IgD-negative memory B cell (primary cell): Measurements from ENCODE around the gene SPOCD1. TPM values are rescaled to one million over a fixed set of nuclear protein-coding genes. Genes with fewer than 3 reads are reported as not detected.

Experiments
- H3K27ac Mint-ChIP-seq, 3 donors: one replicate each; pipeline ENCODE4 v1.8.0; 2020 to 2022; ENCODE audit warnings: mild to moderate bottlenecking in 3 of 3, mixed read lengths in 3 of 3, moderate library complexity in 1 of 3
- H3K27me3 Mint-ChIP-seq: one replicate; pipeline ENCODE4 v1.8.0; 2021; ENCODE audit warnings: mixed read lengths
- H3K36me3 Mint-ChIP-seq: one replicate; pipeline ENCODE4 v1.8.0; 2020; ENCODE audit warnings: mild to moderate bottlenecking, mixed read lengths
- H3K4me1 Mint-ChIP-seq, 3 donors: one replicate each; pipeline ENCODE4 v1.8.0; 2020 to 2022; ENCODE audit warnings: mixed read lengths in 3 of 3, mild to moderate bottlenecking in 1 of 3
- H3K4me3 Mint-ChIP-seq, 4 donors: one replicate each; pipeline ENCODE4 v1.8.0; 2020 to 2022; ENCODE audit warnings: mild to moderate bottlenecking in 4 of 4, mixed read lengths in 4 of 4, moderate library complexity in 3 of 4
- H3K9me3 Mint-ChIP-seq, 3 donors: one replicate each; pipeline ENCODE4 v1.8.0; 2020 to 2021; ENCODE audit warnings: mixed read lengths in 3 of 3, mild to moderate bottlenecking in 1 of 3
- polyA plus RNA-seq: library from polyadenylated mRNA; unstranded; fragments of 300-500 nt; fragmentation: Illumina TruSeq; gene quantifications from one replicate; pipeline ENCODE4 v1.2.3, GENCODE V29; 2021

The SPOCD1 gene
- polyA plus RNA-seq, 1 donor from 2014 or later: not detected

DNA sequence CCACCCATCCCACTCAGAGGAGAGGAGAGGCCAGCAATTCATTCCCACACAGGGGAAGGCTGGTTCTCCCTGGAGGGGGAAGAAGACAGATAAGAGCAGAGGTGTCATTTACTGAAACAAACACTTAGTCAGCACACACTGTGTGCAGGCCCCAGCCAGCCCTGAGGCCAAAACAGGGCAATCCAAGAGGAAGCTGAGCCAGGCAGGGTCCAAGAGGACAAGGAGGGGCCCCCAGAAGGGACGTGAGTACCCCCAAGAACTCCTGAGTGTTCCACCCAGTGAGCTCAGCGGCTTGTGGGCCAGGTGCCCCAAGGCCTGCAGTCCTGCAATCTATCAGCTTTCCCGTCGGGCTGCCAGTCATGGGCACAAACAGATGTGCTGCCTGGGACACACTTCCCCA lies 67.5 kb downstream of the SPOCD1 start:
- Mint-ChIP-seq H3K36me3 (peaks cover 3% of the 10 kb centered on the region), H3K27me3 (peaks cover 4% of the 10 kb centered on the region), H3K4me3 (peak overlapping the region in 1 of 4 donors; percentile 9), H3K9me3 (no peaks in the 10 kb centered on the region), H3K27ac (no peak overlapping the region), H3K4me1 (peaks cover 35 to 52% (median 44%) of the 10 kb centered on the region in 3 donors)

GRCh38 chr1:31747304-31747703 lies 68.5 kb downstream of the SPOCD1 start:
- Mint-ChIP-seq H3K27me3 (peaks cover 4% of the 10 kb centered on the region), H3K9me3 (no peaks in the 10 kb centered on the region), H3K4me1 (peaks cover 37 to 54% (median 44%) of the 10 kb centered on the region in 3 donors), H3K36me3 (no peaks in the 10 kb centered on the region), H3K4me3 (peak overlapping the region in 2 of 4 donors; percentile 47 to 54), H3K27ac (peak overlapping the region in 1 of 3 donors; percentile 21)

DNA sequence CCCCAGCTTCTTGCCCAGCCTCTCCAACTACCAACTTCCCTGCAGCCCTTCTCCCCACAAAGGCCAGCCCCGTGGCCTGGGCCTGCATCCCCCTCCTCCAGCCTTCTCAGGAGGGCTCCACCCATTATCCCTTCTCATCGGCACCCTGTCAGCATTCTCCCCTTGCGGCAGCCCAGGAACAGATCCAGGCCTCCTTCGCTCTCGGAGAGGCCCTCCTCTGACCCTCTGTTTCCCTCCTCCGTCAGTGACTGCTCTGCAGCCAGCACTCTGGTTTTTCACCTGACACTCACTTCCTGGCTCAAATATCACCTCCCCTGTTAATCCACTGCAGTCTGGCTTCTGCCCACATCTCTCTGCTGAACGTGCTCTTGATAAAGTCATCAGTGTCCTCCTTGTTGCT lies 69.1 kb downstream of the SPOCD1 start:
- Mint-ChIP-seq H3K4me3 (peak overlapping the region in 2 of 4 donors; percentile 60 to 82), H3K27ac (peak overlapping the region in 2 of 3 donors; percentile 21 to 36), H3K36me3 (no peaks in the 10 kb centered on the region), H3K4me1 (peaks cover 36 to 50% (median 41%) of the 10 kb centered on the region in 3 donors), H3K27me3 (peaks cover 4% of the 10 kb centered on the region), H3K9me3 (no peaks in the 10 kb centered on the region)

GRCh38 chr1:31745946-31746670 lies 69.7 kb downstream of the SPOCD1 start:
- Mint-ChIP-seq H3K4me3 (peak overlapping the region in 2 of 4 donors; percentile 57 to 93), H3K27ac (peak overlapping the region; percentile 36 to 81 (median 76)), H3K27me3 (peaks cover 4% of the 10 kb centered on the region), H3K9me3 (no peaks in the 10 kb centered on the region), H3K36me3 (no peaks in the 10 kb centered on the region), H3K4me1 (peaks cover 32 to 46% (median 36%) of the 10 kb centered on the region in 3 donors)

DNA sequence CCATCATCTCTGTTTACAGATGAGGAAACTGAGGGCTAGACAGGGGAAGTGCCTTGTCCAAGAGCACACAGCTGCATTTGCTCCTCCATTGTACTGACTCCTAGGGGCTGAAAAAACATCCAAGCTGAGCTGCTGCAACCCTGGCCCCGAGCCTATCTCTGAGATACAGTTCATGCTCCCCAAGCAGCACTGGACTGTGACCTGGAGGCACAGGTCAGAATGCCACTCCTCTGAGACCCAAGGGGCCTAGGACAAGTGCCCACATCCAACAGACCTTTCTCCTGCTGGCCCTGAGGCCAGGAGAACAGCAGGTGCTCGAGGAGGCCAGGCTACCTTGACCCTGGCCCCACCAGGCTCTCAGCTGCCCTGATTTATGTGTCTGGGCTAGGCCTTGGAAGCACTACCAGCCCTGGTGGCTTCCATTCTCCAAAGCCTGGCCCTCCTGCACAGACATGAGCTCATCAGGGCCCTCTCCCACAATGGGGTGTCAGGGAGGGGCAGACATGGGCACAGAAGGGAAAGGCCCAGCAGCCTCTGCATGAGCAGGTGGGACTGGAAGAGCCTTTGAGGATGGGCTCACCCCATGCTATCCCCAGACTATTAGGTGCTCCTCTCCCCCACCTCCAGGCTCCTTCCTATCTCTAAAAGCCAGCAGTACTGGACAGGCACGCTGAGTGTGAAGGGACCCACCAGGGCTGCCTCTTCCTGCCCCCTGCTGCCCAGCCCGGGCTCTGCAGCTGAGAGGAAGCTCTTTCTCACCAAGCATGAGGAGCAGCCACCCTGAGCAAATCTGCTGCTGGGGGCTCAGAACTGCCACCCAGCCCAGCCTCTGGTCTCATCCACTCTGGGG lies 70.5 kb downstream of the SPOCD1 start:
- Mint-ChIP-seq H3K27me3 (peaks cover 4% of the 10 kb centered on the region), H3K4me1 (peaks cover 25 to 41% (median 29%) of the 10 kb centered on the region in 3 donors), H3K27ac (peak overlapping the region; percentile 76 to 95 (median 81)), H3K9me3 (no peaks in the 10 kb centered on the region), H3K4me3 (peak overlapping the region in 3 of 4 donors; percentile 31 to 95 (median 93)), H3K36me3 (no peaks in the 10 kb centered on the region)

DNA sequence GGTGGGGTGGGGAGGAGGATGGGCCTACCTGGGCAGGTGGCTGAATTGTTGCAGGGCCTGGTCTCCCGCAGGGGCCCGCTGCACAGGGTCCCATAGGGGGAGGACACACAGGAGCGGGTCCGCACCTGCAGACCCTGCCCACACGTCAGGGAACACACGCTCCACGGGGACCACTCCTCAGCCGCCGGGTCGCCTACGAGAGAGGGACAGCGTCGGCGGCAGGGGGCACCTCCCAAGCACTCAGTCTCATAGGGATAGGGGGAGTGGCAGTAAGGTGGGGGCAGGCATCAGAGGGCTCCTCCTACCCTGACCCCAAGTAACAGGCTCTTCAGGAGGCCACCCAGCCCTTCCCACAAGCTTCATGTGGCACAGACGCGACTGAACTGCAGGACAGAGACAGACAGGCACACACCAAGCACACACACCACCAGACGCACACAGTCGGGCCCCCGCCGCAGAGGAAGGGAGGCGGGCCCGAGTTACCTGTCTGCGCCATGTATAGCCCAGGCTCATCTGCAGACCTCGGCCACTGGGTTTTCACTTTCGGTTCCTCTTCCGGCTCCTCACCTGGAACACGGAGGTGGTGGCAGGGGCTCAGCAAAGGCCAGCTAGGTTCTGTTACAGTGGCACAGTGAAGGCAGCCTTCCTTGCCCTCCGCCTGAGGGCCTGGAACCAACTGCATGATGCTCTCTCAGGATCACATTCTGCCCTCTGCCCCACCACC lies 71.5 kb downstream of the SPOCD1 start:
- Mint-ChIP-seq H3K36me3 (no peaks in the 10 kb centered on the region), H3K4me1 (peaks cover 31 to 49% (median 32%) of the 10 kb centered on the region in 3 donors), H3K9me3 (no peaks in the 10 kb centered on the region), H3K27me3 (peaks cover 2% of the 10 kb centered on the region), H3K27ac (peak overlapping the region; percentile 76 to 95 (median 81)), H3K4me3 (peak overlapping the region; percentile 31 to 95 (median 84))

DNA sequence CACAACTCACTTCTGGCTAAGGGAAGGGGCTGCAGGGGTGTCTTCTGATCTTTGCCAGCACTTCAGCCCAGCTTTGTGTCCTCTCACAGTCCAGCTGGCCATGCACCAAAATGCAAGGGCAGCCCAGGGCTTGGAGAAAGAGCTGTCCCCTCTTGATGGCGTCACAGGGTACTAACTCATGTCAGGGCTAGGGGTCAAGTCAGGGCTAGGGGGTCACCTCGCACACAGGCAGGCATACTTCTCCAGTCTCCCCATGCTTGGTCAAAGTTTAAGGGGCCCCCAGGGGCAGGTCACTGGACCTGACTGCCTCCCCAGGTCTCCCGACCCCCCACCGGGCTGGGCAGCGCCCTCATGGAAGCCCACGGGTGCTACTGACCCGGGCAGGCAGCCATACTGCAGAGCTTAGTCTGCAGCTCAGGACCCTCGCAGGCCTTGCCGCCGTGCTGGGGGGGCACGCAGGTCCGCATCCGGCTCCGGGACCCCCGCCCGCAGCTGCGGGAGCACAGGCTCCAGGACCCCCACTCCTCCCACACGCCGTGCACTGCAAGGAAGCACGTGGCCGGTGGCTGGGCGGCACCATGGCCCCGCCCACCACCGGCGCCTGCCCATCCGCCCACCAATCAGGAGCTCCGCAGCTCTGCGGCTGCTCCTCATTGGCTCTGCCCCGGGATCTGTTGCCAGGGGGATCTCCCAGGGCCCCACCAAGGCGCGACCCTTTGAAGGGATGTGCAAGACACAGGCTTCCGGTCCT lies 73.2 kb downstream of the SPOCD1 start:
- Mint-ChIP-seq H3K4me3 (no peak overlapping the region), H3K36me3 (no peaks in the 10 kb centered on the region), H3K27ac (peak overlapping the region in 1 of 3 donors; percentile 16)

More for the DNA sequence above, 73.2 kb downstream of the SPOCD1 start:
- Mint-ChIP-seq H3K4me1 (peaks cover 34 to 50% (median 35%) of the 10 kb centered on the region in 3 donors), H3K27me3 (peaks cover 2% of the 10 kb centered on the region), H3K9me3 (no peaks in the 10 kb centered on the region)

Other genes with a start within 250 kb of the SPOCD1 start
- not detected for gene TINAGL1, start 239.5 kb downstream of the SPOCD1 start, polyA plus RNA-seq
- gene HCRTR1, start 198.3 kb downstream of the SPOCD1 start, polyA plus RNA-seq: not detected
- gene PEF1, start 171.1 kb downstream of the SPOCD1 start, polyA plus RNA-seq: 79.2 TPM
- not detected for gene COL16A1, start 112.0 kb downstream of the SPOCD1 start, polyA plus RNA-seq
- gene ADGRB2, start 51.7 kb downstream of the SPOCD1 start, polyA plus RNA-seq: 0.97 TPM
- gene PTP4A2, start 122.3 kb upstream of the SPOCD1 start, polyA plus RNA-seq: 216 TPM
- gene KHDRBS1, start 197.8 kb upstream of the SPOCD1 start, polyA plus RNA-seq: 123 TPM